CD14-positive monocyte (primary cell): ENCODE data around the gene STAM2. TPM values are rescaled to one million over a fixed set of nuclear protein-coding genes. Genes with fewer than 3 reads are reported as not detected.
"Not testable (repeated sequence)": the region's sequence is repeated elsewhere in the genome, so short reads cannot be mapped to it uniquely, and the experiment has no call there.

Experiments used
- DNase-seq, 3 donors: peaks; one replicate each; pipeline ENCODE4 v3.0.0-alpha.2; 2011 to 2022
- H2AFZ ChIP-seq: 2 replicates; pipeline ENCODE4 v1.6.0; 2012; ENCODE audit warnings: mild to moderate bottlenecking, low read depth, low read length, inconsistent platforms; ENCODE audit not compliant: insufficient read depth, poor library complexity, severe bottlenecking
- H3K27ac ChIP-seq, 2 donors: 1 replicate in 1 of 2; 2 replicates in 1 of 2; pipeline ENCODE4 v1.5.1; 2012 to 2013; ENCODE audit warnings: low read length in 2 of 2, control low read depth in 1 of 2, inconsistent platforms in 1 of 2, low read depth in 1 of 2, mild to moderate bottlenecking in 1 of 2
- H3K27me3 ChIP-seq, 2 donors: one replicate each; pipeline versions ENCODE4 v1.6.0 to v1.6.1; 2011 to 2013; ENCODE audit warnings: low read length in 2 of 2; ENCODE audit not compliant: control insufficient read depth in 2 of 2, insufficient read depth in 2 of 2
- H3K36me3 ChIP-seq, 2 donors: replicated peaks in 1 of 2; 1 replicate in 1 of 2; 2 replicates in 1 of 2; pipeline versions ENCODE4 v1.5.1 to v1.6.1; 2012 to 2013; ENCODE audit warnings: low read length in 2 of 2, control low read depth in 1 of 2, inconsistent platforms in 1 of 2, mild to moderate bottlenecking in 1 of 2; ENCODE audit not compliant: insufficient read depth in 2 of 2, control insufficient read depth in 1 of 2
- H3K4me1 ChIP-seq, 2 donors: 1 replicate in 1 of 2; 2 replicates in 1 of 2; pipeline versions ENCODE4 v1.5.1 to v1.6.1; 2012 to 2013; ENCODE audit warnings: low read length in 2 of 2, control low read depth in 1 of 2, inconsistent platforms in 1 of 2, mild to moderate bottlenecking in 1 of 2, moderate library complexity in 1 of 2; ENCODE audit not compliant: insufficient read depth in 2 of 2, control insufficient read depth in 1 of 2
- H3K4me2 ChIP-seq: replicated peaks from 2 replicates; pipeline ENCODE3; 2012; ENCODE audit warnings: low read length, moderate library complexity, mild to moderate bottlenecking; ENCODE audit not compliant: poor library complexity, severe bottlenecking; ENCODE audit errors: extremely low read depth
- H3K4me3 ChIP-seq, 3 experiments: fragments of 200-600 bp in 1 of 3; sonication (generic) in 1 of 3; replicated peaks in 1 of 3; 1 replicate in 2 of 3; 2 replicates in 1 of 3; pipeline ENCODE4 v1.5.1; 2011 to 2013; ENCODE audit warnings: low read length in 3 of 3, mild to moderate bottlenecking in 3 of 3, control low read depth in 2 of 3, low read depth in 2 of 3, inconsistent platforms in 1 of 3, moderate library complexity in 1 of 3
- H3K79me2 ChIP-seq: 2 replicates; pipeline ENCODE4 v1.6.0; 2012; ENCODE audit warnings: mild to moderate bottlenecking, control low read depth, inconsistent platforms, low read length, moderate library complexity; ENCODE audit not compliant: insufficient read depth
- H3K9ac ChIP-seq: 2 replicates; pipeline ENCODE4 v1.6.0; 2017; ENCODE audit warnings: low read length, mild to moderate bottlenecking; ENCODE audit not compliant: insufficient read depth, poor library complexity, severe bottlenecking
- H3K9me3 ChIP-seq, 2 donors: replicated peaks in 1 of 2; 1 replicate in 1 of 2; 2 replicates in 1 of 2; pipeline versions ENCODE4 v1.5.1 to v1.6.1; 2012 to 2013; ENCODE audit warnings: low read length in 2 of 2, control low read depth in 1 of 2; ENCODE audit not compliant: control insufficient read depth in 1 of 2, insufficient read depth in 1 of 2
- H4K20me1 ChIP-seq: 2 replicates; pipeline ENCODE4 v1.6.0; 2012; ENCODE audit warnings: mild to moderate bottlenecking, low read length, control low read depth, moderate library complexity; ENCODE audit not compliant: insufficient read depth
- H3K27ac Mint-ChIP-seq, 7 donors: one replicate each; pipeline ENCODE4 v1.8.0; 2020; ENCODE audit warnings: mild to moderate bottlenecking in 7 of 7, mixed read lengths in 7 of 7, moderate library complexity in 6 of 7, inconsistent platforms in 2 of 7
- H3K27me3 Mint-ChIP-seq, 3 donors: one replicate each; pipeline ENCODE4 v1.8.0; 2021 to 2022; ENCODE audit warnings: low read depth in 3 of 3, mild to moderate bottlenecking in 3 of 3, mixed read lengths in 3 of 3, moderate library complexity in 3 of 3, inconsistent platforms in 1 of 3
- H3K36me3 Mint-ChIP-seq, 2 donors: one replicate each; pipeline ENCODE4 v1.8.0; 2020; ENCODE audit warnings: mixed read lengths in 2 of 2, inconsistent platforms in 1 of 2, mild to moderate bottlenecking in 1 of 2
- H3K4me1 Mint-ChIP-seq: one replicate; pipeline ENCODE4 v1.8.0; 2020; ENCODE audit warnings: mild to moderate bottlenecking, mixed read lengths
- H3K4me3 Mint-ChIP-seq, 2 donors: one replicate each; pipeline ENCODE4 v1.8.0; 2020; ENCODE audit warnings: mild to moderate bottlenecking in 2 of 2, mixed read lengths in 2 of 2, moderate library complexity in 1 of 2
- H3K9me3 Mint-ChIP-seq, 7 donors: one replicate each; pipeline ENCODE4 v1.8.0; 2020 to 2022; ENCODE audit warnings: mixed read lengths in 7 of 7, mild to moderate bottlenecking in 6 of 7, moderate library complexity in 6 of 7, inconsistent platforms in 2 of 7
- WGBS: methylation state at CpG from one replicate; pipeline ENCODE4 v1.1.5; 2013; ENCODE audit warnings: missing lambda C conversion rate; ENCODE audit not compliant: insufficient coverage; 5-methylcytosine and 5-hydroxymethylcytosine counted together
- intact Hi-C, 2 donors: fragments of 100-400 bp; cut with micrococcal nuclease; formaldehyde crosslinking; loops; one replicate each; pipeline versions ENCODE4 v1.15.0 to v1.15.1; 2023
- polyA plus RNA-seq, 3 donors: library from polyadenylated mRNA; depleted of rRNA in 1 of 3; unstranded in 2 of 3; stranded (reverse) in 1 of 3; fragments of 300-500 nt in 2 of 3; fragments of >200 nt in 1 of 3; fragmentation: Illumina TruSeq in 2 of 3; gene quantifications; 1 replicate in 2 of 3; 2 replicates in 1 of 3; pipeline ENCODE4 v1.2.3, GENCODE V29; 2012 to 2021
- TF ChIP-seq, protein P1 (sequence below): fragments of 200-600 bp; IDR thresholded peaks from one replicate; pipeline ENCODE4 v1.8.0; 2022; ENCODE audit warnings: antibody characterized with exemption, mild to moderate bottlenecking

STAM2 gene
- polyA plus RNA-seq, 3 donors, result 6.9 to 12.6 (median 8.2) TPM

DNA sequence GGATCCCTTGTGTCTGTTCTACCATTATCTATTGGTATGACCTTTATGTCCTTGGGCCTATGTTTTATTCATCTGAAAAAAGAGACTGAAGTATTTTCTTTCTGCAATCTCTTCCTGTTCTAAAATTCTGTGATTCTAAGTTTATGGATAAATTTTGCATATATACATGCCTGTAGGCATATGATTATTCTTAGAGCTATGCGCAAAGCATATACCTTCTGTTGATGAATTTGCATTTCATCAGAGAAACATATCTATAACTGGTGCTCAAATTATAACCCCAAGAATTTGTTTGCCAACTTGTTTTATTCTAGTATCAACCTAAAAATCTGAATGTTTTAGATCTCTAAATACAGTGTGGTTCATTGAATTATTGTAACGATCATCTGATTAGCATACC lies 83.5 kb downstream of the STAM2 start:
- no peak for DNase-seq
- Mint-ChIP-seq H3K27me3 (peaks cover under 1 to 11% (median 6%) of the 10 kb centered on the region in 3 donors), H3K4me3 (no peak overlapping the region), H3K27ac (no peak overlapping the region), H3K36me3 (no peaks in the 10 kb centered on the region), H3K9me3 (peaks cover 0 to 7% (median 0%) of the 10 kb centered on the region in 7 donors), H3K4me1 (peaks cover 52% of the 10 kb centered on the region)
- intact Hi-C loops, result no loop called here
- H3K4me2 ChIP-seq, result no peak overlapping the region
- TF ChIP-seq, protein P1, sequence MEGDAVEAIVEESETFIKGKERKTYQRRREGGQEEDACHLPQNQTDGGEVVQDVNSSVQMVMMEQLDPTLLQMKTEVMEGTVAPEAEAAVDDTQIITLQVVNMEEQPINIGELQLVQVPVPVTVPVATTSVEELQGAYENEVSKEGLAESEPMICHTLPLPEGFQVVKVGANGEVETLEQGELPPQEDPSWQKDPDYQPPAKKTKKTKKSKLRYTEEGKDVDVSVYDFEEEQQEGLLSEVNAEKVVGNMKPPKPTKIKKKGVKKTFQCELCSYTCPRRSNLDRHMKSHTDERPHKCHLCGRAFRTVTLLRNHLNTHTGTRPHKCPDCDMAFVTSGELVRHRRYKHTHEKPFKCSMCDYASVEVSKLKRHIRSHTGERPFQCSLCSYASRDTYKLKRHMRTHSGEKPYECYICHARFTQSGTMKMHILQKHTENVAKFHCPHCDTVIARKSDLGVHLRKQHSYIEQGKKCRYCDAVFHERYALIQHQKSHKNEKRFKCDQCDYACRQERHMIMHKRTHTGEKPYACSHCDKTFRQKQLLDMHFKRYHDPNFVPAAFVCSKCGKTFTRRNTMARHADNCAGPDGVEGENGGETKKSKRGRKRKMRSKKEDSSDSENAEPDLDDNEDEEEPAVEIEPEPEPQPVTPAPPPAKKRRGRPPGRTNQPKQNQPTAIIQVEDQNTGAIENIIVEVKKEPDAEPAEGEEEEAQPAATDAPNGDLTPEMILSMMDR, result no peak
- H3K79me2 ChIP-seq, result no peaks in the 10 kb centered on the region
- H3K27me3 ChIP-seq, result peaks cover 2 to 6% of the 10 kb centered on the region in 2 donors
- no peaks in the 10 kb centered on the region for H3K9me3 ChIP-seq
- peaks cover 32 to 38% of the 10 kb centered on the region in 2 donors for H3K4me1 ChIP-seq
- H2AFZ ChIP-seq, result no peak overlapping the region
- no peak overlapping the region for H3K4me3 ChIP-seq
- no peak overlapping the region for H3K9ac ChIP-seq
- no CpG with 5 or more reads among the region's 2 CpGs for WGBS
- H4K20me1 ChIP-seq, result no peaks in the 10 kb centered on the region
- no peaks in the 10 kb centered on the region for H3K36me3 ChIP-seq
- H3K27ac ChIP-seq, result no peak overlapping the region

DNA sequence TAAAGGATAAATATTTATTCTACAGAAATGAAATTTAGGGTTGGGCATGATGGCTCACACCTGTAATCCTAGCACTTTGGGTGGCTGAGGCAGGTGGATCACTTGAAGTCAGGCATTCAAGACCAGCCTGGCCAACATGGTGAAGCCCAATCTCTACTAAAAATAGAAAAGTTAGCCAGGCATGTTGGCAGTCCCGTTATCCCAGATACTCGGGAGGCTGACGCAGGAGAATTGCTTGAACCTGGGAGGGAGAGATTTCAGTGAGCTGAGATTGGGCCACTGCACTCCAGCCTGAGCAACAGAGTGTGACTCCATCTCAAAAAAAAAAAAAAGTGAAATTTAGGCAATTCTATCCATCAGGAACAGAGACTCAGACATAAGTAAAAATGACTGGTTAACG lies 84.8 kb downstream of the STAM2 start:
- H3K27me3 ChIP-seq, intact Hi-C loops, H2AFZ ChIP-seq, H3K79me2 ChIP-seq, H3K36me3 ChIP-seq, H3K9me3 Mint-ChIP-seq, H3K27me3 Mint-ChIP-seq, H3K27ac Mint-ChIP-seq, H3K4me3 ChIP-seq, H3K9ac ChIP-seq, H3K4me3 Mint-ChIP-seq, H4K20me1 ChIP-seq, H3K4me2 ChIP-seq, DNase-seq, H3K27ac ChIP-seq, H3K36me3 Mint-ChIP-seq, H3K9me3 ChIP-seq: not testable (repeated sequence)
- WGBS, result no CpG with 5 or more reads among the region's 4 CpGs
- H3K4me1 ChIP-seq, result peaks cover 32 to 38% of the 10 kb centered on the region in 2 donors
- H3K4me1 Mint-ChIP-seq, result peaks cover 52% of the 10 kb centered on the region
